Panc1 (cell line): Measurements from ENCODE around the gene ZNF18. TPM values are rescaled to one million over a fixed set of nuclear protein-coding genes. Genes with fewer than 3 reads are reported as not detected.

Source experiments
- ATAC-seq: fragments of 200-7000 bp; cut with Tn5 transposase; 2 replicates; pipeline ENCODE4 v1.9.1; 2020; ENCODE audit warnings: mild to moderate bottlenecking, moderate library complexity
- BruUV-seq: library from RNA; stranded (reverse); fragments of 400-500 nt; replicated peaks from 2 replicates; lab custom pipeline; 2021; lab: Mats Ljungman, UMichigan
- CTCF ChIA-PET: fragments of 300-600 bp; sonication (Branson Sonifier 250); formaldehyde crosslinking; loops from one replicate; lab custom pipeline; 2022; ENCODE audit warnings: antibody characterized with exemption; lab: Charles Lee
- POLR2A ChIA-PET: fragments of 300-600 bp; sonication (Branson Sonifier 250); formaldehyde crosslinking; loops from one replicate; lab custom pipeline; 2022; ENCODE audit warnings: antibody characterized with exemption; lab: Charles Lee
- DNase-seq: peaks from one replicate; pipeline ENCODE4 v3.0.0-alpha.2; 2010; ENCODE audit warnings: low read depth, low spot score
- H3K27ac ChIP-seq: 2 replicates; pipeline ENCODE4 v1.5.1; 2011; ENCODE audit warnings: mild to moderate bottlenecking, low read length, inconsistent platforms
- H3K27me3 ChIP-seq: fragments of 200-500 bp; sonication (Bioruptor generic); 2 replicates; pipeline ENCODE4 v1.6.0; 2014; ENCODE audit warnings: low read length, inconsistent platforms; ENCODE audit not compliant: control insufficient read depth, insufficient read depth
- H3K36me3 ChIP-seq: fragments of 200-500 bp; sonication (Bioruptor generic); 2 replicates; pipeline ENCODE4 v1.5.1; 2014; ENCODE audit warnings: inconsistent platforms, mild to moderate bottlenecking, low read length, moderate library complexity; ENCODE audit not compliant: control insufficient read depth, insufficient read depth
- H3K4me1 ChIP-seq: 2 replicates; pipeline ENCODE4 v1.5.1; 2011; ENCODE audit warnings: inconsistent platforms, mild to moderate bottlenecking, low read length, moderate library complexity; ENCODE audit not compliant: control insufficient read depth, insufficient read depth
- H3K4me3 ChIP-seq, 2 experiments: 2 replicates each; pipeline ENCODE4 v1.5.1; 2011 to 2012; ENCODE audit warnings: low read depth in 2 of 2, low read length in 2 of 2, mild to moderate bottlenecking in 2 of 2, inconsistent platforms in 1 of 2, moderate library complexity in 1 of 2
- H3K9me3 ChIP-seq: fragments of 200-500 bp; sonication (Bioruptor generic); 2 replicates; pipeline ENCODE4 v1.5.1; 2014; ENCODE audit warnings: low read depth, mild to moderate bottlenecking, inconsistent platforms, low read length, moderate library complexity; ENCODE audit not compliant: control insufficient read depth, insufficient read depth
- POLR2AphosphoS5 ChIP-seq: IDR thresholded peaks from 2 replicates; pipeline ENCODE4 v1.6.1; 2012; ENCODE audit warnings: mild to moderate bottlenecking, low read depth, low read length, moderate library complexity
- SIN3A ChIP-seq: IDR thresholded peaks from 2 replicates; pipeline ENCODE4 v1.6.1; 2012; ENCODE audit warnings: low read depth, mild to moderate bottlenecking, low read length, moderate library complexity, borderline replicate concordance; ENCODE audit not compliant: insufficient read depth
- TCF7L2 ChIP-seq: IDR thresholded peaks from 2 replicates; pipeline ENCODE4 v1.6.1; 2011; ENCODE audit warnings: mild to moderate bottlenecking, low read depth, low read length, inconsistent platforms
- in situ Hi-C: cut with HindIII; loops from 2 replicates; pipeline ENCODE4 v1.10.0; 2016; ENCODE audit warnings: low sequenced_read_pairs, low pct_unique_long_range_greater_than_20kb
- intact Hi-C: fragments of 100-400 bp; cut with micrococcal nuclease; formaldehyde crosslinking; loops from one replicate; pipeline ENCODE4 v1.10.0; 2022; ENCODE audit not compliant: unreplicated experiment
- total RNA-seq: library from RNA; stranded (reverse); gene quantifications from one replicate; pipeline ENCODE4 v1.2.1, GENCODE V29; 2021; ENCODE audit not compliant: unreplicated experiment
- TF ChIP-seq, protein P1 (sequence below), 2 experiments: IDR thresholded peaks; 2 replicates each; pipeline ENCODE4 v1.6.1; 2011 to 2012; ENCODE audit warnings: low read depth in 2 of 2, control low read depth in 1 of 2, low read length in 1 of 2, mild to moderate bottlenecking in 1 of 2, moderate library complexity in 1 of 2; ENCODE audit not compliant: insufficient read depth in 1 of 2
- TF ChIP-seq, protein P2 (sequence below): fragments of 450-650 bp; IDR thresholded peaks from 2 replicates; pipeline ENCODE4 v1.5.1; 2017; ENCODE audit warnings: mild to moderate bottlenecking

Gene ZNF18
- total RNA-seq, 1 experiment from 2014 or later: 7.4 TPM

DNA sequence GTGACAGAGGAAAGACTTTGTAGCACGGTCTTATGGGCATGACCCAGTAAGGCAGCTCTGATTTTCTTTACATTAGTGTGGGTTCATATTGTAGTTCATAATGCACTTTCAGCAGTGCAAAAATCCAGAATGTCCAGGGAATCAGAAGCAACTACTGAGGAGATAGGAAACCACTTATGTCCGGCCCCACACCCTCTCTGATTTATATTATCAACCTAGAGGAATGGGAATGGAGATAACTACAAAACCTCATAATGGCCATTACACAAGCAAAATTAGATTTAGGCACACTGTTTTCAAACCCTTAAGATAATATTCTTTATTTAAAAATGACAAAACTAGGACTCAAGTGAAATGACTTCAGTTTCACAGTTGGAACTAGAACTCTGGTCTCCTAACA is 31.3 kb upstream of the ZNF18 start:
- intact Hi-C loops (no loop called here), in situ Hi-C loops (no loop called here)
- TF ChIP-seq TCF7L2 (no peak), SIN3A (no peak), POLR2AphosphoS5 (no peak)
- TF ChIP-seq, protein P1, sequence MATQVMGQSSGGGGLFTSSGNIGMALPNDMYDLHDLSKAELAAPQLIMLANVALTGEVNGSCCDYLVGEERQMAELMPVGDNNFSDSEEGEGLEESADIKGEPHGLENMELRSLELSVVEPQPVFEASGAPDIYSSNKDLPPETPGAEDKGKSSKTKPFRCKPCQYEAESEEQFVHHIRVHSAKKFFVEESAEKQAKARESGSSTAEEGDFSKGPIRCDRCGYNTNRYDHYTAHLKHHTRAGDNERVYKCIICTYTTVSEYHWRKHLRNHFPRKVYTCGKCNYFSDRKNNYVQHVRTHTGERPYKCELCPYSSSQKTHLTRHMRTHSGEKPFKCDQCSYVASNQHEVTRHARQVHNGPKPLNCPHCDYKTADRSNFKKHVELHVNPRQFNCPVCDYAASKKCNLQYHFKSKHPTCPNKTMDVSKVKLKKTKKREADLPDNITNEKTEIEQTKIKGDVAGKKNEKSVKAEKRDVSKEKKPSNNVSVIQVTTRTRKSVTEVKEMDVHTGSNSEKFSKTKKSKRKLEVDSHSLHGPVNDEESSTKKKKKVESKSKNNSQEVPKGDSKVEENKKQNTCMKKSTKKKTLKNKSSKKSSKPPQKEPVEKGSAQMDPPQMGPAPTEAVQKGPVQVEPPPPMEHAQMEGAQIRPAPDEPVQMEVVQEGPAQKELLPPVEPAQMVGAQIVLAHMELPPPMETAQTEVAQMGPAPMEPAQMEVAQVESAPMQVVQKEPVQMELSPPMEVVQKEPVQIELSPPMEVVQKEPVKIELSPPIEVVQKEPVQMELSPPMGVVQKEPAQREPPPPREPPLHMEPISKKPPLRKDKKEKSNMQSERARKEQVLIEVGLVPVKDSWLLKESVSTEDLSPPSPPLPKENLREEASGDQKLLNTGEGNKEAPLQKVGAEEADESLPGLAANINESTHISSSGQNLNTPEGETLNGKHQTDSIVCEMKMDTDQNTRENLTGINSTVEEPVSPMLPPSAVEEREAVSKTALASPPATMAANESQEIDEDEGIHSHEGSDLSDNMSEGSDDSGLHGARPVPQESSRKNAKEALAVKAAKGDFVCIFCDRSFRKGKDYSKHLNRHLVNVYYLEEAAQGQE (IDR thresholded peaks at IDR 0.05; ENCODE audit: insufficient read depth in 1 of 2, low read depth in 2 of 2, low read length in 1 of 2): no peak
- TF ChIP-seq, protein P2, sequence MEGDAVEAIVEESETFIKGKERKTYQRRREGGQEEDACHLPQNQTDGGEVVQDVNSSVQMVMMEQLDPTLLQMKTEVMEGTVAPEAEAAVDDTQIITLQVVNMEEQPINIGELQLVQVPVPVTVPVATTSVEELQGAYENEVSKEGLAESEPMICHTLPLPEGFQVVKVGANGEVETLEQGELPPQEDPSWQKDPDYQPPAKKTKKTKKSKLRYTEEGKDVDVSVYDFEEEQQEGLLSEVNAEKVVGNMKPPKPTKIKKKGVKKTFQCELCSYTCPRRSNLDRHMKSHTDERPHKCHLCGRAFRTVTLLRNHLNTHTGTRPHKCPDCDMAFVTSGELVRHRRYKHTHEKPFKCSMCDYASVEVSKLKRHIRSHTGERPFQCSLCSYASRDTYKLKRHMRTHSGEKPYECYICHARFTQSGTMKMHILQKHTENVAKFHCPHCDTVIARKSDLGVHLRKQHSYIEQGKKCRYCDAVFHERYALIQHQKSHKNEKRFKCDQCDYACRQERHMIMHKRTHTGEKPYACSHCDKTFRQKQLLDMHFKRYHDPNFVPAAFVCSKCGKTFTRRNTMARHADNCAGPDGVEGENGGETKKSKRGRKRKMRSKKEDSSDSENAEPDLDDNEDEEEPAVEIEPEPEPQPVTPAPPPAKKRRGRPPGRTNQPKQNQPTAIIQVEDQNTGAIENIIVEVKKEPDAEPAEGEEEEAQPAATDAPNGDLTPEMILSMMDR: no peak
- no TSS peak for BruUV-seq
- H3K27ac ChIP-seq: no peak overlapping the region
- H3K36me3 ChIP-seq: no peaks in the 10 kb centered on the region
- H3K27me3 ChIP-seq: no peaks in the 10 kb centered on the region
- ChIA-PET POLR2A (no interaction called here), CTCF (no interaction called here)
- no peaks in the 10 kb centered on the region; the same call in none of the 2 replicates for H3K4me1 ChIP-seq
- ATAC-seq (no peak), DNase-seq (no peak)
- H3K4me3 ChIP-seq: no peak overlapping the region
- H3K9me3 ChIP-seq: no peaks in the 10 kb centered on the region

DNA sequence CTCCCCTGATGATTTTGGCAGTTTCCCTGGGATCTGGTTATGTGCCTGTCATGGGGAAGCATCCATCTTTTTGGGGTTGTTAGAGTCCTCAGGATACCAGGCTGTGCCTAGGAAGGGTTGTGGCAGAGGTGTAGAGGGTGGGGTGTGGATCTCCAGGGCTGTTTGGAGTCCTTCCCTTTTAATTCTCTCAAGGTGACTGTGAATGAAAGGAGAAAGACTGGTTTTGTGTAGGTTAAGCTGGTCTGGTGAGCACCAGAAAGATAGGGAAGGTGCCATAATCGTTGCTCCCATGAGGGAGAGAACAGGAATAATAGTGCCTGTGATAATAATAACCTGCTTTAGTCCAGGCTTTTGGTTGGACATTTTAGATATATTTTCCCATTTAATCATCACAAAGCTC is 30.4 kb upstream of the ZNF18 start:
- ATAC-seq (no peak), DNase-seq (no peak)
- no peak overlapping the region for H3K27ac ChIP-seq
- H3K27me3 ChIP-seq: no peaks in the 10 kb centered on the region
- TF ChIP-seq, protein P1 (IDR thresholded peaks at IDR 0.05; ENCODE audit: insufficient read depth in 1 of 2, low read depth in 2 of 2, low read length in 1 of 2): no peak
- TF ChIP-seq SIN3A (no peak), TCF7L2 (no peak), POLR2AphosphoS5 (no peak)
- TF ChIP-seq, protein P2: no peak
- H3K4me1 ChIP-seq: peaks cover under 1% of the 10 kb centered on the region
- in situ Hi-C loops (no loop called here), intact Hi-C loops (no loop called here)
- no TSS peak for BruUV-seq
- H3K36me3 ChIP-seq: no peaks in the 10 kb centered on the region
- no peak overlapping the region for H3K4me3 ChIP-seq
- ChIA-PET POLR2A (no interaction called here), CTCF (no interaction called here)
- H3K9me3 ChIP-seq: no peaks in the 10 kb centered on the region
